ENCODE results near the gene FOXL3.

DNA sequence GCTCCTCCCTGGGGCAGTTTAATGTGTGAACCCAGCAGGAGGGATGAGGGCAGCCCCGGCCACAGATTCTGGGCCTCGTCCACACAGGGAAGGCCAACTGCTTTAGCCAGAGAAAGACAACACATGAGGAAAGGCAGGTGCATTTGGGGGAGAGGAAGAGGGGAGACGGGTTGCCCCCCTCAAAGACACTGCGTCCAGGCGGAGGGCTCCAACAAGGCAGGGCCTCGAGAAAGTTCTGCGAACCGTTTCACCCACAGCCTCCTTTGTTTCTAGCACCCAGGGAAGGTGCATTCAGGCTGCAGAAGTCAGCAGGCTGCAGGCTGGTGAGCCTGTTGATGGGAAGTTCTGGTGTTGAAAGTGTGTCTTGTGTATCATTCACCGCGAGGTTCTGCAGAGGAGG lies 10.1 kb downstream of the FOXL3 start:
- TF ChIP-seq, protein P1, sequence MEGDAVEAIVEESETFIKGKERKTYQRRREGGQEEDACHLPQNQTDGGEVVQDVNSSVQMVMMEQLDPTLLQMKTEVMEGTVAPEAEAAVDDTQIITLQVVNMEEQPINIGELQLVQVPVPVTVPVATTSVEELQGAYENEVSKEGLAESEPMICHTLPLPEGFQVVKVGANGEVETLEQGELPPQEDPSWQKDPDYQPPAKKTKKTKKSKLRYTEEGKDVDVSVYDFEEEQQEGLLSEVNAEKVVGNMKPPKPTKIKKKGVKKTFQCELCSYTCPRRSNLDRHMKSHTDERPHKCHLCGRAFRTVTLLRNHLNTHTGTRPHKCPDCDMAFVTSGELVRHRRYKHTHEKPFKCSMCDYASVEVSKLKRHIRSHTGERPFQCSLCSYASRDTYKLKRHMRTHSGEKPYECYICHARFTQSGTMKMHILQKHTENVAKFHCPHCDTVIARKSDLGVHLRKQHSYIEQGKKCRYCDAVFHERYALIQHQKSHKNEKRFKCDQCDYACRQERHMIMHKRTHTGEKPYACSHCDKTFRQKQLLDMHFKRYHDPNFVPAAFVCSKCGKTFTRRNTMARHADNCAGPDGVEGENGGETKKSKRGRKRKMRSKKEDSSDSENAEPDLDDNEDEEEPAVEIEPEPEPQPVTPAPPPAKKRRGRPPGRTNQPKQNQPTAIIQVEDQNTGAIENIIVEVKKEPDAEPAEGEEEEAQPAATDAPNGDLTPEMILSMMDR (IDR thresholded peaks at IDR 0.05) = no peak
- no peak for TF ChIP-seq POLR2A (IDR thresholded peaks at IDR 0.05)
